KG1 (cell line): Measurements from ENCODE around the gene UBE2E2.

ENCODE experiments used
- DNase-seq: peaks from one replicate; lab custom pipeline; 2025; lab: John Stamatoyannopoulos, UW

UBE2E2 gene

GRCh38 chr3:23440416-23441294 lies 237.5 kb downstream of the UBE2E2 start:
- DNase-seq, result no peak

GRCh38 chr3:23442598-23443383 lies 239.7 kb downstream of the UBE2E2 start:
- peak; percentile 28 for DNase-seq

- no peak for DNase-seq
Observed at GRCh38 chr3:23444386-23444785, 241.3 kb downstream of the UBE2E2 start.

GRCh38 chr3:23446301-23446700 lies 243.2 kb downstream of the UBE2E2 start:
- DNase-seq, result no peak

GRCh38 chr3:23448998-23449537 lies 245.9 kb downstream of the UBE2E2 start:
- no peak for DNase-seq

GRCh38 chr3:23450051-23450450 lies 246.9 kb downstream of the UBE2E2 start:
- no peak for DNase-seq

- no peak for DNase-seq
Observed at GRCh38 chr3:23450806-23451205, 247.7 kb downstream of the UBE2E2 start.

- no peak for DNase-seq
Observed at GRCh38 chr3:23452408-23452807, 249.3 kb downstream of the UBE2E2 start.

- DNase-seq, result peak; percentile 44
Observed at GRCh38 chr3:23455084-23455483, 252.0 kb downstream of the UBE2E2 start.

- no peak for DNase-seq
Observed at GRCh38 chr3:23455775-23456174, 252.6 kb downstream of the UBE2E2 start.

GRCh38 chr3:23457697-23458096 lies 254.6 kb downstream of the UBE2E2 start:
- no peak for DNase-seq

GRCh38 chr3:23459465-23459864 lies 256.3 kb downstream of the UBE2E2 start:
- no peak for DNase-seq

- DNase-seq, result no peak
Observed at GRCh38 chr3:23459889-23460546, 256.9 kb downstream of the UBE2E2 start.

GRCh38 chr3:23461069-23461468 lies 257.9 kb downstream of the UBE2E2 start:
- DNase-seq, result no peak

GRCh38 chr3:23463791-23464190 lies 260.7 kb downstream of the UBE2E2 start:
- DNase-seq, result no peak

GRCh38 chr3:23465569-23465968 lies 262.4 kb downstream of the UBE2E2 start:
- DNase-seq, result no peak

GRCh38 chr3:23468203-23468602 lies 265.1 kb downstream of the UBE2E2 start:
- DNase-seq, result no peak

GRCh38 chr3:23474580-23475357 lies 271.6 kb downstream of the UBE2E2 start:
- no peak for DNase-seq

- no peak for DNase-seq
Observed at GRCh38 chr3:23475446-23475845, 272.3 kb downstream of the UBE2E2 start.

- DNase-seq, result no peak
Observed at GRCh38 chr3:23479026-23479425, 275.9 kb downstream of the UBE2E2 start.

GRCh38 chr3:23479615-23480328 lies 276.6 kb downstream of the UBE2E2 start:
- no peak for DNase-seq
